ELR (cell line): ENCODE measurements around the gene CHKA.
"Not testable (repeated sequence)": the region's sequence is repeated elsewhere in the genome, so short reads cannot be mapped to it uniquely, and the experiment has no call there.

Source experiments
- DNase-seq: peaks from one replicate; pipeline ENCODE4 v3.0.0-alpha.2; 2015; ENCODE audit warnings: low read depth

CHKA gene

DNA sequence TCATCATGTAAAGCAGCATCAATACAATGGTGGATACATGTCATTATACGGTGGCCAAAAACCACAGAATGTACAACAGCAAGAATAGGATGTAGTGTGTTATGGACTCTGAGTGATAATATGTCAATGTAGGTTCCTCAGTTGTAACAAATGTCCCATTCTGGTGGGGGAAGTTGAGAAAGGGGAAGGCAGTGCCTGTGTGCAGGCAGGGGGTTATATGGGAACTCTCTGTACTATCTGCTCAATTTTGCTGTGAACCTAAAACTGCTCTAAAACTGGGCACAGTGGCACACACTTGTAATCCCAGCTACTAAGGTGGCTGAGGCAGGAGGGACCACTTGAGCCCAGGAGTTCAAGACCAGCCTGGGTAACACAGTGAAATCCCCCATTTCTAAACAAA lies 5.9 kb downstream of the CHKA start:
- DNase-seq, result no peak

DNA sequence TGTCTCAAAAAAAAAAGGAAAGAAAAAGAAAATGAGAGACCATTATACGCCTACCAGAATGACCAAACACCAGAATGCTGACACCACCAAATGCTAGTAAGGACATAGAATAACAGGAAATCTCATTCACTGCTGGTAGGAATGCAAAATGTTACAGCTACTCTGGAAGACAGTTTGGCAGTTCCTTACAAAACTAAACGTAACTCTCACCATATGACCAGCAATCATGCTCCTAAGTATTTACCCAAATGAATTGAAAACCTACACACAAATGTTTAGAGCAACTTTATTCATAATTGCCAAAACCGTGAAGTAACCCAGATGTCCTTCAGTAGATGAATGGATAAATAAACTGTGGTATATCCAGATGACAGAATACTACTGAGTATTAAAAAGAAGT lies 7.2 kb downstream of the CHKA start:
- DNase-seq, result no peak

DNA sequence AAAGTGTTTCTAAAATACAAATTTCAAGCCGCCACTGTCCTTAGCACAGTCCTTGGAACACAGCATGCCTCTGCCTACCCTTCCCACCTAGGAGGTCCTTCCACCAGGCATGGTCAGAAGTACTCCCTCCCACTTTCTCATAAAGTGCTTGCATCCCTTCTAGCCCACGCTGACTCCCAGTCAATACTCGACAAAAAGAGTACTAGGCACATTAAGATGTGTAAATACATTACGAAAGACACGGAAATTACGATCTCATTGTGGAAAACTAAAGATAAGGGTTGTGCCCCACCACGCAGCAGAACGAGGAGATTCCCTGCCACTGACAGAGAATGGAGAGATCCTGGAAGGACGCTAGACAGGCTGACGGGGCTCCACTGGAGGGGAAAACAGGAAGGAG lies 13.5 kb downstream of the CHKA start:
- no peak for DNase-seq

DNA sequence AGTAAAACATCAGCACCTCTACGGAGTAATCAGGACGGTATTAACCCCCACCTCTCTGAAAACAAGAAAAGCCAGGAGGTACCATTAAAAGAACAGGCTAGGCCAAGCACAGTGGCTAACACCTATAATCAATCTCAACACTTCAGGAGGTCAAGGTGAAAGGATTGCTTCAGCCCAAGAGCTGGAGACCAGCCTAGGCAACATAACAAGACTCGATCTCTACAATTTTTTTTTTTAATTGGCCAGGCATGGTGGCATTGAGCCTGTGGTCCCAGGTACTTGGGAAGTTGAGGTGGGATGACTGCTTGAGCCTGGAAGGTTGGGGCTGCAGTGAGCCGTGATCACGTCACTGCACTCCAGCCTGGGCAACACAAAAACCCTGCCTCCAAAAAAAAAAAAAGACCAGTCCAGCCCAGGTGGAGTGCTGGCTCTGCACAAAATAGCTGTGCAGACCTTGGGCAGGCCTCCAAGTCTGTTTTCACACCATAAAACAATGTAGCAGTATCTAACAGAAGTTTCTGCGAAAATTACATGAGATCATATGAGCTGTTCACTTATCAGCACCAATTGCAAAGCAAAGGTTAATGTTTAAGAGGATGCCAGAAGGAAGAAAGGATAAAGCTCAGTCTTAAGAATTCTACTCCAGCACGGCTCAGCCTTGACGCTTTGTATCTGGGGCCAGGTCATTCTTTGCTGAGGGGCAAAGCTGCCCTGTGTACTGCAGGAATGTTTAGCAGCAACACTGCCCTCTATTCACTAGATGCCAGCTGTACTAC lies 14.8 kb downstream of the CHKA start:
- DNase-seq, result no peak

DNA sequence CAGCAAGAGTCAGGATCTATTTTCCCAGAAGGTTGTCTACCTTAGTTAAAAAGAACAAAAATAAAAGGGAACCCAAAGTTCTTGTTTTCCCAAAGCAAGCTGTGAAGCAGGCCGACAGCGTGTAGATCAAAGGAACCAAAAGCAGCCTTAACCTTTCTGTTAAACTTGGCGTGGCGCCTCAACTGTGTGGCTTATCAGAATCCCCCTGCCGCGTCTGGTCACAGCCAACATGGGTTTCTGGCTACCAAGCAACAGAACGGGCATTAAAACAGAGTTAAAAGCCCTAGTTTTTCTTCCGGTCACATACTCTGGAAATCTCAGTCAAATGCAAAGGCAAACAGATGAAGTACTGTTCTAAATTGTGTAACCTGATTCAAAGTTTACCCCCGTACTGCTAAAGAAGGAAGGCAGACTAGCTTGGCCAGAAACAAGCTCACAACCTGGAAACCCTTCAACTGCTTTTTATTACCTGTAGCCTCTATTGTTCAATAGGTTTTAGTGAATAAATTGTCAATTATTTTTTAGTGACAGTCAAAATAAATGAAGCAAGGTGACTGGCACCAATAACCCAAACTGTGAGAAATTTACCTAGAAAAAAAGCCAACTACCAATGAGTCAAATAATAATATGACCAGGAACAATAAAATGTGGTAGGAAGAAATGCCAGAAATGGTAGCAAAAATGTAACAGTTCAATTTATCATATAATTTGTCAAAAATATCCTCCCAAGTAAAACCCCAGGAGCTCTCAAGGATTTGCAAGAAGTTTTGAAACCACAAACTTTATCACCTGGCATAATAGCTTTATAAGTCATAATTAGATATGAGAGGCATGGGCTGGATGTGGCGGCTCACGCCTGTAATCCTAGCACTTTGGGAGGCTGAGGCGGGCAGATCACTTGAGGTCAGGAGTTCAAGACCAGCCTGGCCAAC lies 21.4 kb downstream of the CHKA start:
- no peak for DNase-seq

GRCh38 chr11:68099057-68099456 lies 22.1 kb downstream of the CHKA start:
- DNase-seq, result no peak

DNA sequence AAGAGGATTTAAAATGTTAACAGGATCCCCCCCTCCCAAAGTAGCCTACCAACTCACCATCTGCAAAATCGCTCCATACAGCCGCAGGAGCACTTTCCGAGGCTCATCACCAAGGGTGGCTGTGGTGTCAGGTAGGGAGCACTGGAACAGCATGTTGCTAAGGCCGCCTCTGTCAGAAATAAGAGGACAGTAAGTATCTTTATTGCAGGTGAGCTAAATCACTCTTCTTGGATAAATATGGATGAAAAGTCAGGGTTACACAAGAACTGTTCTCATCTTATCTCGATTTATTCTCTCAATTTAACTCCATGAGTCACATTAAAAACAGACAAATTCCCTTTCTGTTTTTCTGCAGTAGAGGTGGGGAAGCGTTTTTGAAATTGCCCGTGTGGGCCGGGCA lies 24.2 kb downstream of the CHKA start:
- no peak for DNase-seq

GRCh38 chr11:68093565-68093964 lies 27.6 kb downstream of the CHKA start:
- no peak for DNase-seq

GRCh38 chr11:68092946-68093345 lies 28.2 kb downstream of the CHKA start:
- not testable (repeated sequence) for DNase-seq

DNA sequence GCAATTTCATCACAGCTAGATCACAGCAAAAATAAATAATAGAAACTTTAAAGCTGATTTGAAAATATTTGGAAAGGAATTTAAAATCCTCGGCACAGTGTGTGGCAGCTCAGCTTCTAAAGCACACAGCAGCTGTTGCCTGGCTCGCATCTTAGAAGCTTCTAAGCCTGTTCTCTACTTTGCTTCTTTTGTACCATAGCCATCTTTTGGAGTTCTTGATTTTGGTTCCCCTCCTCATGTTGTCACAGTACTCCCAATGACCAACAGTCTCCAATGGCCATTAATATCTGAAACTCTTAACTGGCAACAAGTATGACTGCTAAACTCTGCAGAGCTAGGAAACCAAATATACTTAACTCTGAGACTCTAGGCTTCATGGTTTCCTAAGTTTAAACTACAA lies 28.8 kb downstream of the CHKA start:
- no peak for DNase-seq

DNA sequence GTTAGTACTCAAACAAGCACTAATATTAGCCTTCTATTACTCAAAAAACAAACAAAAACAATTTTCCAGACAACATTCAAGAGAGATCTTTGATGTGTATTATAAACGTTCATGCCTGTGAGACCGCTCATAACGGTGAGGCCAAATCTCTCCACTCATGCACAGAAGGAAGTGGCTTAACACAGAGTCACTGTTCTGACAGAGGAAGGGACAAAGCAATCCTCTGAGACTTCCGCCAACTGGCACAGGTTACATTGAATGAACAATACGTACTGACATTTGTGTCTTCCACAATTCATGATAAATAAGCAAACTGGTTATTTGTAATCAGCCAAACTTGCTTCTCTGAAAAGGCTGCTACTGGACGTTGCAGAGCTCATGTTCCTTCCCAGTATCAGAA lies 30.5 kb downstream of the CHKA start:
- DNase-seq, result no peak

DNA sequence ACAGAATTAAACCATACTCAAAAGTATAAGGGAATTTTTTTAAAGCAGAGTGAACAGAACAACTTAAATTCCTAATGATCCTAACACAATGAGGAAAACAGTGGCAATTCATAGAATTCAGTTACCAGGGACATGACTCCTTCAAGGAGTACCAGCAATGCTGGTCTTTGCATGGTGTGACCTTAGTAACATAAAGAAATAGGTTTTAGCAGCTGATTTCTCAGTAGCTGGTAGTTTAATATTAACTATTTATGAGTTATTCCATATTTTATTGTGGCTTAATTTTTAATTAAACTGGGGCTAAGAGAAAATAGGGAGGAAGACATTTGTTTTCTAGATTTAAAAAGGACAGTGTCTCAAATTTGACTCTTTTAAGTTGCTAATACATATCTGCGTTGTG lies 30.9 kb downstream of the CHKA start:
- DNase-seq, result no peak

DNA sequence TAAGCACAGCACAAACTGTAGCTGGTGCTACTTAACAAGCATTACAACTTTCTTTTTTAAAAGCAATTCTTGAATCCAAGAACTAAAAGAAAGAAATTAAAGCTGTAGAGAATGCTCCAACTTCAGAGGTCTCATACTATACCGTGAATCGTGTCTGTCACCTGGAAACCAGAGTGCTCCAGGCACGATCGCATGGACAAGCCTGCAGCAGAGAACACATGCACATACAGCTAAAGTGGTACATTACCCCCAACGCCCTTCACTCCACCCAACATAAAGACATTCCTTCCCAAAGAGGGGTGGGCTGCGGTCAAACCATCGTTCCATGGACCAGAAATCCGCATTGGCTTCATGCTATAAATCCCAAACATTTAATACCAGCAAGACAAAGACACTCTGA lies 31.5 kb downstream of the CHKA start:
- no peak for DNase-seq

GRCh38 chr11:68083517-68083916 lies 37.7 kb downstream of the CHKA start:
- DNase-seq, result no peak

DNA sequence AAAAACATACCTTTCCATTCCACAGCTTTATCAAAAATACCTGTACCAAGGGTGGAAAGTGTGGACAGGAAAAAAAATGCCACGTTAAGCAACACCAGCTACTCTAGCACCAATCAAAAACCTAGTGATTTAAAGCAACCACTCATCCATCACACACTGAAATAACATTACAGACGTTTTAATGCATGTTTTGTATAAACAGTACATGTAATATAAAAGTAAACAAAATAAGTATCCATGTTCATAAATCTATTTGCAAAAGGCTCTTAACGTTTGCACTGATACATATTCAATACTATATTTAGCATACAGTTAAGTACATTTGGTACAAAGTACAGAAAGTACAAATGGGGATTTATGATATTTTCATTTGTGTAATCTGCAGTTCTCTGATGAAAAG lies 38.7 kb downstream of the CHKA start:
- DNase-seq, result no peak

GRCh38 chr11:68081691-68082090 lies 39.5 kb downstream of the CHKA start:
- no peak for DNase-seq

DNA sequence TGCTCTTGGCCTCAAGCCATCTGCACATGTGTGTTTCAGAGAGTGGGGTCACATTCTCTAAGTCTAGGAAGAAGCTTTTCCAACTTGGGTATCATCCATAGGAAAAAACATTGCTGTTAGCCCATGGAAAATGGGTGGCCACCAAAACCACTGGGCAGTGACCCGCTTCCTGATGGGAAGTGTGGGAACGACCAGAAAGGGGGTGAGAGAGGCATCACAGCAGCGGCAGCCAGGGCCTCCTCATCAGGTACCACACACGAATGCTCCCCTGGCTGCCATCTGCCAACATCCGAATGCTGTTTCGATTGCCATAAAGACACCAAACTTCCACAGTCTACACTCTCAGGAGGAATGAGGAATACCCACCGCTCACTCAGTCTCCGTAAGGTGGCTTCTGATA lies 40.3 kb downstream of the CHKA start:
- no peak for DNase-seq

GRCh38 chr11:68077617-68078582 lies 43.3 kb downstream of the CHKA start:
- DNase-seq, result no peak

GRCh38 chr11:68076371-68077042 lies 44.7 kb downstream of the CHKA start:
- DNase-seq, result no peak

DNA sequence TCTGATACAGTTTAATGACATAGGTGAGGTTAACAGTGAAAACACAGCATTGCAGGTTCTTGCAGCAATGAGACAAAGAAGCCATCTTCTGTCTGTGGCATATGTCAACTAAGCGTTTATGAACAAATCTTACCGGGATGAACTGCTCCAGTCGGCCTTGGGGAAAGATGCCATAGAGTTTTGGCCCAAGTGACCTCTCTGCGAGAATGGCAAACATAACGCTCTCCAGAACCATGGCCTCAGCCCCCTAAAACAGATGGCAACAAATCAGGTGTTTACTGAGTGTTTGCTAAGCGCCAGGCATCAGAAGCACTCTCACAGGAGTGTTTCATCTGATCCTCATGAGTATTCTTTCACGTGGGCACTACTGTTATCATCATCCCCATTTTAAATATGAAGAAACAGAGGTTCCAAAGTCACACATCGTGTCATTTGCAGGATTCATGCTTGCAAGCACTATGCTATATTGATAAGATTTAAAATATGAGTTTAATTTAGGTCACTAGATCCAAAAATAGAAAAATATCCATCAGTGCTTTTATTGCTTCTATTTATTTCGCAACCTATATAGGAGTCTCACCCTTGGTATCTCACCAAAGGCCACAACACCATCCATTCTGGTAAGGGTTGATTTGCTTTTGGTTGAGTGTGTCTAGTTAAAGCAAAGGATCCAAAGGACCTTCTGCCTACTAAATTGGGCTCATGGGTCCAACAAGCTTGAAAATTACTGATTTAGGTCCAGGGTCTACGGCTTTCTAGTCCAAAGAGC lies 46.4 kb downstream of the CHKA start:
- no peak for DNase-seq
